SW 1271 (cell line): Measurements from ENCODE around the gene SPIRE1.
"Not testable (repeated sequence)": the region's sequence is repeated elsewhere in the genome, so short reads cannot be mapped to it uniquely, and the experiment has no call there.

ENCODE experiments used
- DNase-seq, 2 experiments: peaks; one replicate each; lab custom pipeline; 2025; lab: John Stamatoyannopoulos, UW

Gene SPIRE1

GRCh38 chr18:12645751-12646203 is 12.1 kb downstream of the SPIRE1 start:
- no peak for DNase-seq

- DNase-seq, result no peak
These were observed 12.7 kb downstream of the SPIRE1 start for GRCh38 chr18:12645254-12645653.

DNA sequence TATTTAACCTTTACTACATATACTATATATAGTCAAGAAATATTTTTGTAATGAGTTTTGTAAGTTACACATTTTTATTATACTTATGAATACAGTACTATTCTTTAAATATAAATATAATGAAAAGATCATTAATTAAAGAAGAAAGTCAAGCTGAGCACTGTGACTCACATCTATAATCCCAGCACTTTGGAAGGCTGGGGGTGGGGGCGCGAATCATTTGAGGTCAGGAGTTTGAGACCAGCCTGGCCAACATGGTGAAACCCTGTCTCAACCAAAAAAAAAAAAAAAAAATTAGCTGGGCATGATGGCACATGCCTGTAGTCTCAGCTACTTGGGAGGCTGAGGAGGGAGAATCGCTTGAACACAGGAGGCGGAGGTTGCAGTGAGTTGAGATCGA is 14.2 kb downstream of the SPIRE1 start:
- not testable (repeated sequence) for DNase-seq

- no peak for DNase-seq
These were observed 17.1 kb downstream of the SPIRE1 start for GRCh38 chr18:12640881-12641200.

- peak; percentile 48 to 82 for DNase-seq
These were observed 17.7 kb downstream of the SPIRE1 start for GRCh38 chr18:12639990-12640880.

GRCh38 chr18:12638644-12639124 is 19.2 kb downstream of the SPIRE1 start:
- DNase-seq, result no peak

DNA sequence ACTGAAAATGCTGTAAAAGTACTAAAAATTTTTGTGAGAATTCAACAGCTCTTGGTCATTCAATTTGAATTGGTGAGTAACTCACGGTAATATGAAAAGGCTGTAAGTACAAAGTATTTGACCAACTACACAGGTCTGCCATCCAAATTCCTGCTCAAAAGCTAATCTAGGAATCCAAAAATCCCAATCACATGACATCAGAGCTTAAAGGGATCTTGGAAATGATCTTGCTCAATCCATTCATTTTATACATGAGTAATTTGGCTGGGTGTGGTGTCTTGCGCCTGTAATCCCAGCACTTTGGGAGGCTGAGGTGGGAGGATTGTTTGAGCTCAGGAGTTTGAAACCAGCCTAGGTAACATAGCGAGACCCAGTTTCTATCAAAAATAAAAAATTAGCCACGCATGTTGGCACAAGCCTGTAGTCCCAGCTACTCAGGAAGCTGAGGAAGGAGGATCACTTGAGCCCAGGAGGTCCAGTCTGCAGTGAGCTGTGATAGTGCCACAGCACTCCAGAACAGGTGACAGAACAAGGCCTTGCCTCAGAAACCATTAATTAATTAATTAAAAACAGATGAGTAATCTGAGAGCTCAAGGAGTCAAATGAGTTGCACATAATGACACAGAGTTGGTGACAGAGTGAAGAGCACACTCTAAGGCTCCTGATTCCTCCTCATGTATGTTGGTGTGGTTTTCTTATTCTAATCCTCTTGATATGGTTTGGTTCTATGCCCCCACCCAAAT is 19.8 kb downstream of the SPIRE1 start:
- DNase-seq, result peak in 1 of 2 experiments; percentile 50

GRCh38 chr18:12637393-12637792 is 20.5 kb downstream of the SPIRE1 start:
- no peak for DNase-seq

DNA sequence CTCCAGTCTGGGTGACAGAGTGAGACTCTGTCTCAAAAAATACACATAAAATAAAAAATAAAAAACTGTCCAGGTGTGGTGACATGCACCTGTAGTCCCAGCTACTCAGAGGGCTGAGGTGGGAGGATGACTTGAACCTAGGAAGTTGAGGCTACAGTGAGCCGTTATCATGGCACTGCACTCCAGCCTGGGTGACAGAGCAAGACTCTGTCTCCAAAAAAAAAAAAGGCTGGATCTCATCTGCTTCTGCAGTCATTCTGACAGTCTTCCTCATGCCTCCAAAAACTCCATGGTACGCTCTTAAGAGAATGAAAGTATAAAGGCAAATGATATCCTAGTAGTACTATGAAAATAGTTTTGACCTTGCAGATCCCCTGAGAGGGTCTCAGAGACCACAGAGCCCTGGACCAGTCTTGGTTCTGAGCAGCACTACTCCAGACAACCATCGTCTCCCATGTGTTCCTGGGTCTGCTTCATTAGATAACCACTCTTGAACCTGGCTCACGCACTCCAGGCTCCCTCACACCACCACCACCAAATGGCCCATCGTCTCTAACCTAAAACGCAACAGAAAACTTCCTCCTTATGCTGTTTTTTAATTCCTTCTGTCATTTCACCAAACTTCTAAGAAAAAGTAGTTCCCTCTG is 26.0 kb downstream of the SPIRE1 start:
- no peak for DNase-seq

DNA sequence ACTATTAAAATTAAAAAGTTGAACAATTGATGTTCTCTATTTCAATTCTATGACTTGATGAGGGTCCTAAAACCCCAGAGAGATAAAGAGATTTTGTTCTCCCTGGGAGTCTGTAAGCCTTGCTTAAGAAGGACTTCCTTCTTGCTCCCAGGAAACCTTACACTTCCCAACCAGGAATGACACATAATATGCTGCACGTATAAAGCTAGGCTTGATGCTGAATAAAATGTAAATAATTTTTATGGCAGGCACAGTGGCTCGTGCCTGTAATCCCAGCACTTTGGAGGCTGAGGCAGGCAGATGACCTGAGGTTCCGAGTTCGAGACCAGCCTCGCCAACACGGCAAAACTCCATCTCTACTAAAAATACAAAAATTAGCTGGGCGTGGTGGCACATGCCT is 27.8 kb downstream of the SPIRE1 start:
- DNase-seq, result no peak

DNA sequence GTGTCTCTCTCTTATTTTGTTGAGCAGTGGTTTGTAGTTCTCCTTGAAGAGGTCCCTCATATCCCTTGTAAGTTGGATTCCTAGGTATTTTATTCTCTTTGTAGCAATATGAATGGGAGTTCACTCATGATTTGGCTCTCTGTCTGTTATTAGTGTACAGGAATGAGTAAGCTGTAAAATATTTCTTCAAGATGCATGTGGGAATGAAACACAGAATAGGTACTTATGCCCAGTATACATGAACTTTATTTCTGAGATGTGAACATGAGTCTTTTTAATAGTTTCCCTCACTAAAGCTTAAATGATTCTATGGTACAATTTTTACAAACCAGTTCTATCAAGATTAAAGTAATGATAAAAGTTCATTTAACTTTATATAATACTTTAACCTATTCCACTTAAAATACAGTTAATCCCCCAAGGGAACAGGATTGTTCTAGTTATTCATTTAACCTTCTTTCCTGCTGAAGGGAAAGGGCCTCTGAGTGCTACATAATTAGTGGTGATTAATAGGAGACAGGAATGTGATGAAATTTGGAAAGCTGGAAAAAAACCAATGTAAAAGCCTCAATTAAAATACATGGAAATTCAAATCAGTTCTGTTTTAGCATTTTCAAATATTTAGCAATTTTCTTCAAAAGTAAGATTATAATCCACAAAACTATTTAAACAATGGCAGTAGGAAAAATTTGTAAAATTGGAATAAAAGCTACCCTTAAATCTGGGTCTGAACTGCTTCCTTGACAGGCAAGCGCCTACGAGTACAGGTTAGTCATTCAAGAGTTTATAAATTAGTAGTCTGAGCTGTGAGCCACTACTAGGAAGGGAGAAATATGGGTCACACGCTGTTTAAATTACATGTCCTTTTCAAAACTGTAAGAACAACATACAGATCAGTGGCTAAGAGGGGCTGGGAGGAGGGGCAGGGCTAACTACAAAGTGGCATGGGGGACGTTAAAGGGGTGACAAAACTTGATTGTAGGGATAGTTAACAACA is 28.9 kb downstream of the SPIRE1 start:
- peak in 1 of 2 experiments; percentile 36 for DNase-seq

GRCh38 chr18:12627199-12627598 is 30.7 kb downstream of the SPIRE1 start:
- DNase-seq, result not testable (repeated sequence)

GRCh38 chr18:12625241-12625640 is 32.7 kb downstream of the SPIRE1 start:
- DNase-seq, result no peak

DNA sequence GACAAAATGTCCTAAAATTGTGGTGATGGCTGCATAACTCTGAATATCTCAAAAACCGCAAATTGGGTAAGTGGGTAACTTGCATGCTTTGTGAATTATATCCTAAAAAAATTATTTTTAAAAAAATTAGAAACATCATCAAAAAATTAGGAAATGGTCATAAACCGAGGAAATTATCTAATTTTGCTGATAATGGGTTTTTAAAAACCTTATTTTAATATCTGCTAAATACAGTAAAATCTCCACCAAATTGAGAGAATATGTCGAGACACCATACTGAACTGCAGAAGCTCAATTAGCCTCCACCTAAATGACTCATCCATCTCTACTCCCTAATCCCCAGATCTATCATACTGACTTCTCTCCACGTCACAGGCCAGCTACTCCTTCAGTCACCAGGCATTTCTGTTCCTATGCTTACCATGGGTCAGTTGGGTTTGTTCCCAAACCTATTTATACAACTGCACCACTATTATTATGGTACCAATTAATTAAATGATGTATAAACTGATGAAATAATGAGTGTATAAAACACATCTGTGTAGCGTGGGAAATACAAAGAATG is 36.1 kb downstream of the SPIRE1 start:
- DNase-seq, result no peak

GRCh38 chr18:12615748-12616147 is 42.2 kb downstream of the SPIRE1 start:
- no peak for DNase-seq

- no peak for DNase-seq
These were observed 49.6 kb downstream of the SPIRE1 start for GRCh38 chr18:12608301-12608700.

DNA sequence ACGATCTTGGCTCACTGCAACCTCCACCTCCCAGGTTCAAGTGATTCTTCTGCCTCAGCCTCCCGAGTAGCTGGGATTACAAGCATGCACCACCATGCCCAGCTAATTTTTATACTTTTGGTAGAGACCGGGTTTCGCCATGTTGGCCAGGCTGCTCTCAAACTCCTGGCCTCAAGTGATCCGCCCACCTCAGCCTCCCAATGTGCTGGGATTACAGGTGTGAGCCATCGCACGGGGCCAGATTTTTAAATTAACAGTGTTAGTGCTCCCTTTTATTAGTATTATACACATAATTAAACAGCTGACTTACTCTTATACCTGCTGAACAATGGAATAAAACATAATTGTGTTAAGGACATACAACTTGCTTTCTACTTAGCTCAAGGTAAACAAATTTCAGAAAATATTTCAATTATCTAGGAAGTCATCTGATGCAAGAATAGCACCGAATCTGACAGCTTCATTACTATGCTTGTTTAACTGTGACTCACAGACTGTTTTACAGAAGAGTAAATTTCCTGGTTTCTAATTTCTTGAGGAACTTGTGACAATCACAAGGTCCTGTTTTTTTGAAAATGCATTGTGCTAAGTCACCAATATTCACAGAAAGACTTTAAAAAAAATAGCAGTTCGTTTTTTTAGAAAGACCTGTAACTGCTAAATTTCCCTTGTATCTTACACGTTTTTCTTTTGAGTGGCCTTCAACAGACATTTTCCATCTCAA is 51.2 kb downstream of the SPIRE1 start:
- DNase-seq, result peak; percentile 20 to 37

GRCh38 chr18:12604445-12605007 is 53.4 kb downstream of the SPIRE1 start:
- DNase-seq, result no peak

GRCh38 chr18:12599966-12600365 is 57.9 kb downstream of the SPIRE1 start:
- DNase-seq, result no peak

GRCh38 chr18:12599543-12599942 is 58.4 kb downstream of the SPIRE1 start:
- no peak for DNase-seq
